HG02798 (cell line): ENCODE measurements around the gene CNGA3.
A peak's percentile ranks its signal among the peaks of the same experiment; 100 is the strongest.
"Not testable (repeated sequence)": the region's sequence is repeated elsewhere in the genome, so short reads cannot be mapped to it uniquely, and the experiment has no call there.

Experiments used
- ATAC-seq: cut with Tn5 transposase; IDR thresholded peaks from one replicate; pipeline ENCODE4 v1.9.1; 2021; ENCODE audit warnings: mild to moderate bottlenecking; ENCODE audit not compliant: unreplicated experiment, poor library complexity

The CNGA3 gene

DNA sequence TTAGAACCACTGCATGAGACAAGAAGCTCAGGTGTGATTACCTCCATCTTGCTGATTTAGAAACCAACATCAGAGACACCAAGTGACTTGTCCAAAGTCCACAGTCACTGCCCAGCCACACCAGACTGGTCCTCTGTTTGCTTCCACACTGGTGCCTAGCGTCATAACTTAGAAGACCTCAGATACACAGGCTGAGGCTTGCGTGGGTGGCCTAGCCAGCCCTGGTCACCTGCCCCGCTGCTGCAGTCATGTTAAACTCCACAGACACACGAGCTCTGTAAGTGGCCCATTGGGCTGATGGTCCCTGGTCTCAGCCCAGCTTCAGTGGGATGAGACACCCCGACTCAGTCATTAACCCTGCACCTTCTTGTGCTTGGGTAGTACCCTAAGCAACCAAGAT, 47.1 kb downstream of the CNGA3 start:
- no peak for ATAC-seq

DNA sequence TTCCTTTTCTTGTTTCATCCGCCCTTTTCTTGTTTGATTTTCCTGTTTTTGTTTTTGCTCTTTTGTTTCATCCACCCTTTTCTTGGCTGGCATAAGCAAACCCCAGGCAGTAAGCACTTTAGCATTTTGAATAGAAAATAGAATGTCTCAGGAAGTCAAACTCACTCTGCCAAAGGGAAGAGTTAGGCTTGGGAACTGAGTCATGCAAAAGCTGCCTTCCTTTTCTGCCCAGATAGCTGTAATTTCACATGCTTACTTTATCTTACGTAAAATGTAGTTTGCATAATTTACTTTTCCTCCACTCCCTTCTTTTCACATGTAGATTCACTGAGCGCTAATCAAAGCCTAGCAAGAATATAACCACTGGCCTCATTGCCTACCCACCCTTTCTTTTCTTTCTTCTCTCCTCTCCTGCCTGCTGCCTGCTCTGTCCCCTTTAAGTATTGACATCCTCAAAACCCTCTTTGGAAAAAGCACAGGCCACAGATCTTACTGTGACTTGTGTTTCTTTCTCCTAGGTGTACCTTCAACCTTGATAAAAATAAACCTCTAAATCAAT, 48.4 kb downstream of the CNGA3 start:
- ATAC-seq: no peak

- no peak for ATAC-seq
These were observed 49.7 kb downstream of the CNGA3 start for GRCh38 chr2:98395977-98396376.

- no peak for ATAC-seq
These were observed 50.6 kb downstream of the CNGA3 start for GRCh38 chr2:98396745-98397355.

- no peak for ATAC-seq
These were observed 52.9 kb downstream of the CNGA3 start for GRCh38 chr2:98399140-98399539.

DNA sequence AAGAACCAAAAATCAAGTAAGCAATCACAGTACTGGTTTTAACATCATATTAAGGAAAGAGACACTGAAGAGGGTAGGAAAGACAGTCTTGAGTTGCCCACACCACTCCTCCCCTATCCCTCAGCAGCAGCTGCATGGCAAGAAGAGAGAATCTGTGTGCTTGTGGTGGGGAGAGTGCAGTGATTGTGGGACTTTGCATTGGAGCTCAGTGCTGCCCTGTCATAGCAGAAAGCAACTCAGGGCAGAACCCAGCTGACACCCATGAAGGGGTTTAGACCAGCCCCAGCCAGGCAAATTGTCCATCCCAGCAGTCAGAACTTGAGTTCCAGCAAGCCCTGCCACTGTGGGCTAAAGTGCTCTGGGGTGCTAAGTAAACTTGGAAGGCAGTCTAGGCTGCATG, 57.6 kb downstream of the CNGA3 start:
- ATAC-seq: no peak

DNA sequence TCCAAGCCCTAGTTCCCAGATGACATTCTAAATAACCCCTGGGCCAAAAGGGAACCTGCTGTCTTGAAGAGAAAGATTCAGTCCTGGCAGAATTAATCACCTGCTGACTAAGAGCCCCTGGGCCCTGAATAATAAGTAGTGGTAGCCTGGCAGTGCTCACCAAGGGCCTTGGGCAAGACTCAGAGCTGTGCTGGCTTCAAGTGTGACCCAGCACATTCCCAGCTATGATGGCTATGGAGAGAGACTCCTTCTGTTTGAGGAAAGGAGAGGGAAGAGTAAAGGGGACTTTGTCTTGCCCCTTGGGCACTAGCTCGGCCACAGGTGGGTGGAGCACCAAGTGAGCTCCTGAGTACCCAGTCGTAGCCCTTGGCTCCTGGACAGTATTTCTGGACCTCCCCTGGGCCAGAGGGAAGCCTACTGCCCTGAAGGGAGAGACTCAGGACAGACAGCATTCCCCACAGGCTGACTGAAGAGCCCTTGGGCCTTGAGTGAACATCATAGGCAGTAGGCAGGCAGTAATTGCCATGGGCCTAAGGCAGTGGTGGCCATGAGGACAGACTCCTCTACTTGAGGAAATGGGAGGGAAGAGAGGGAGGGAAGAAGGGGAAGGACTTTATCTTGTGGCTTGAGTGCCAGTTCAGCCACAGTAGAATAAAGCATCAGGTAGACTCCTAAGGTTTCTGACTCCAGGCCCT, 58.4 kb downstream of the CNGA3 start:
- ATAC-seq: no peak

DNA sequence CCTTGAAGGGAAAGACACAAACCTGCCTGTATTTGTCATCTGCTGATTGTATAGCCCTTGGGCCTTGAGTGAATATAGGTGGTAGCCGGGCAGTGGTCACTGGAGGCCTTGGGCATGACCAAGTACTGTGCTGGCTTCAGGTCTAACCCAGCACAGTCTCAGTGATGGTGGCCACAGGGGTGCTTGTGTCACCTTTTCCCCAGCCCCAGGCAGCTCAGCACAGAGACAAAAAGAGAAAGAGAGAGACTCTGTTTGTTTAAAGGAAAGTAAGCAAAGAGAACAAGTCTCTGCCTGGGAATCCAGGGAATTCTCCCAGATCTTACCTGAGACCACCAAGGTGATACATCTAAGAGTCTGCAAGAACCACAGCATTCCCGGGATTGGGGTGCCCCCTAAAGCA, 59.0 kb downstream of the CNGA3 start:
- no peak for ATAC-seq

- no peak for ATAC-seq
These were observed 61.9 kb downstream of the CNGA3 start for GRCh38 chr2:98408155-98408554.

- ATAC-seq: peak; percentile 79
These were observed 66.6 kb downstream of the CNGA3 start for GRCh38 chr2:98412751-98413458.

GRCh38 chr2:98414246-98414645, 68.0 kb downstream of the CNGA3 start:
- ATAC-seq: not testable (repeated sequence)

DNA sequence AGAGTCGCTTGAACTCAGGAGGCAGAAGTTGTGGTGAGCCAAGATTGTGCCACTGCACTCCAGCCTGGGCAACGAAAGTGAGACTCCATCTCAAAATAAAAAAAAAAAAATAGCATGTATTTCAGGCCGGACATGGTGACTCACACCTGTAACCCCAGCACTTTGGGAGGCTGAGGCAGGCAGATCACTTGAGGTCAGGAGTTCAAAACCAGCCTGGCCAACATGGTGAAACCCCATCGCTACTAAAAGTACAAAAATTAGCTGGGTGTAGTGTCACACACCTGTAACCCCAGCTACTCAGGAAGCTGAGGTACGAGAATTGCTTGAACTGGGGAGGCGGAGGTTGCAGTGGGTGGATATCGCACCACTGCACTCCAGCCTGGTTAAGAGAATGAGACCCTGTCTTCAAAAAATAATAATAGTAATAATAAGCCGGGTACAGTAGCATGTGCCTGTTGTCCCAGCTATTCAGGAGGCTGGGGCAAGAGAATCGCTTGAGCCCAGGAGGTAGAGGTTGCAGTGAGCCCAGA, 69.5 kb downstream of the CNGA3 start:
- ATAC-seq: not testable (repeated sequence)

GRCh38 chr2:98416383-98417159, 70.3 kb downstream of the CNGA3 start:
- no peak for ATAC-seq

- no peak for ATAC-seq
These were observed 73.3 kb downstream of the CNGA3 start for GRCh38 chr2:98419544-98419943.

DNA sequence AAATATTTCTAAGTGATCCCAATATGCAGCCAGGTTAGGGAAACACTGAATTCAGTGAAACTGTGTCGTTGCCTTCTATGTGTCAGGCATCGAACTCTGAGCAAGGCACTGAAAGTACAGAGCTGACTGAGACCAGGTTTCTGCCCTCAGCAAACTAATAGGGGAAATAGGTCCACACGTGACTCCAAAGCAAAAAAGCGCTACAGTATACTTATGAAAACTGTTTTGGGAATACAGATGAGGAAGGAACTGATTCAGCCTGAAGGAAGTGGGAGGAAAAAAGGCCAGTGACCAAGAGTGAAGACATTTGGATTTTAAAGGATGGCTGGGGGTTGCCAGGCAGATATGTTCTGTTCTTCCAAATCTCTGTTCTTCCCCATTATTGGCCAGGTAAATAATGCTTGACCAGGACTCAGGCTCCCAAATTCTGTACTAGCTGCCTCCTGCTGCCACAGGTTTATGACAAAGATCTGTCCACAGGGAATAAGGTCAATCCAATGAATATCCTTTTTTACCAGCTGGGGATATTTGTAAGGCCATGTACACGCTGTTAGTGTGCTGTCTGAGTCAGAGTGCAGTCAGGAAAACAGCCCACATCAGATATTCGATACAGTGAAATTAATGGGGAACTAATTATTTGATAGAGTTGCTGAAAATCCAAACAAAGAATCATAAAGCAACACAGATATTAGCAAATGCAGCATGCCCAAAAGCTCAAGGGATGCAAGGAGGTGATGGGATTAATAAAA, 73.9 kb downstream of the CNGA3 start:
- no peak for ATAC-seq

- no peak for ATAC-seq
These were observed 76.2 kb downstream of the CNGA3 start for GRCh38 chr2:98422449-98422848.

DNA sequence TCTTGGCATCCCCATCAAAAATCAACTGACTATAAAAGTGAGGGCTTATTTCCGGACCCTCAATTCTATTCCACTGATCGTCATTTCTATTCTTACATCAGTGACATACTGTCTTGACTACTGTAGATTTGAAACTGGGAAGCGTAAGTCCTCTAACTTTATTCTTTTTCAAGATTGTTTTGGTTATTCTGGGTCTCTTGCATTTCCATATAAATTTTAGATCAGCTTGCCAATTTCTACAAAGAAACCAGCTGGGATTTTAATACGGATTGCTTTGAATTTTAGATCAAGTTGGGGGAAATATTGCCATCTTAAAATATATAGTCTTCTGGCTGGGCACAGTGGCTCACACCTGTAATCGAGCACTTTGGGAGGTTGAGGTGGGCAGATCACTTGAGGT, 80.5 kb downstream of the CNGA3 start:
- ATAC-seq: no peak

DNA sequence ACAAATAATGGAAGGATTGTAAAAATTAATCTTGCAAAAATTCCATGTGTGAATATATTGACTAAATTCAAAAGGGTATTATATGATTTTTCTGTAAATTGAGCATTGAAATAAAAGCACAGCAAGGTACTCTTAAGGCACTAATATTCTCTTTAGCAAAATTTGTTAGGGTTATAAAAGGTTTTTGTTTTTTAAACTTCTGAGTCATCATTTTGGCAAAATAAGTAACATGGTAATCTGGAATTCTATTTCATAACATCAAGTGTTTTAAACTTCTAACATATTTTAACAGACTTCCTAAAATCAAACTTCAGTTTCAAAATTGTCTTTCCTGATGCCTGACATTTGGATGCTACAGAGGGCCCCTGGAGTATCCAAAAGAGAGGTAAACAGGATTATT, 85.9 kb downstream of the CNGA3 start:
- no peak for ATAC-seq

DNA sequence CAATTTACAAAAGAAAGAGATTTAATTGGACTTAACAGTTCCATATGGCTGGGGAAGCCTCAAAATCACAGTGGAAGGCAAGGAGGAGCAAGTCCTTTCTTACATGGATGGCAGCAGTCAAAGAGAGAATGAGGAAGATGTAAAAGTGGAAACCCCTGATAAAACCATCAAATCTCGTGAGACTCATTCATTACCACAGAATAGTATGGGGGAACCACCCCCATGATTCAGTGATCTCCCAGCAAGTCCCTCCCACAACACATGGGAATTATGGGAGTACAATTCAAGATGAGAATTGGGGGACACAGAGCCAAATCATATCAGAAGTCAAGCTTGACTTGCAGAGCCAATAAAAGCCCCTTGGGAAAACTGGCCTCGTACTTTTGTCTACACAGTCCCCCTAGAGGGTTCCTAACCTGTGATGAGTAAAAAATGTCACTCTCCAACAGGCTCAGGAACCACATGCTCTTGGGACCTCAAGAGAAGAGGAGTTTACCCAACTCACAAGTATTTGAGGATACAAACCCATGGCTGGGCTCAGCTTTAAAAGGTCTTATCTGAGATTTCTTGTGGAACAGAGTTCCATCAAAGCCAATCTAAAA, 87.2 kb downstream of the CNGA3 start:
- ATAC-seq: no peak
